HepG2 (cell line): ENCODE results near the gene OSR1. TPM values are rescaled to one million over a fixed set of nuclear protein-coding genes. Genes with fewer than 3 reads are reported as not detected.

Source experiments
- CSRNP1 ChIP-seq: sonication (generic); formaldehyde crosslinking; IDR thresholded peaks from 2 replicates; pipeline ENCODE4 v1.8.1; 2023; ENCODE audit warnings: mild to moderate bottlenecking, missing genetic modification reagents
- GATAD1 ChIP-seq: IDR thresholded peaks from 2 replicates; pipeline ENCODE4 v1.6.1; 2016; ENCODE audit warnings: missing genetic modification reagents, missing compliant biosample characterization
- HNRNPK ChIP-seq: fragments of 200-400 bp; formaldehyde crosslinking; IDR thresholded peaks from 2 replicates; pipeline ENCODE4 v1.6.1; 2018; ENCODE audit warnings: low read length, low read depth, moderate library complexity, mild to moderate bottlenecking; ENCODE audit not compliant: poor library complexity, severe bottlenecking
- MAX ChIP-seq: IDR thresholded peaks from 2 replicates; pipeline ENCODE4 v1.6.1; 2012; ENCODE audit warnings: inconsistent platforms
- MTA1 ChIP-seq: sonication (generic); formaldehyde crosslinking; IDR thresholded peaks from 2 replicates; pipeline ENCODE4 v1.4.0; 2020; ENCODE audit warnings: missing genetic modification reagents, mild to moderate bottlenecking, borderline replicate concordance
- MZF1 ChIP-seq: sonication (generic); formaldehyde crosslinking; IDR thresholded peaks from 2 replicates; pipeline ENCODE4 v1.8.1; 2023; ENCODE audit warnings: mild to moderate bottlenecking, missing genetic modification reagents, borderline replicate concordance
- NFKBIZ ChIP-seq: IDR thresholded peaks from 2 replicates; pipeline ENCODE4 v1.6.1; 2018; ENCODE audit warnings: missing genetic modification reagents, missing compliant biosample characterization
- SKI ChIP-seq: fragments of 450-650 bp; IDR thresholded peaks from one replicate; pipeline ENCODE4 v1.6.1; 2018; ENCODE audit warnings: mild to moderate bottlenecking; ENCODE audit not compliant: partially characterized antibody
- STAG1 ChIP-seq: sonication (generic); formaldehyde crosslinking; IDR thresholded peaks from 2 replicates; pipeline ENCODE4 v1.4.0; 2020; ENCODE audit warnings: missing genetic modification reagents
- TARDBP ChIP-seq: sonication (generic); formaldehyde crosslinking; IDR thresholded peaks from 2 replicates; pipeline ENCODE4 v1.8.0; 2022; ENCODE audit warnings: mild to moderate bottlenecking, missing genetic modification reagents
- TMF1 ChIP-seq: sonication (generic); formaldehyde crosslinking; IDR thresholded peaks from 2 replicates; pipeline ENCODE4 v1.8.1; 2022; ENCODE audit warnings: low read depth, missing genetic modification reagents
- UBTF ChIP-seq: sonication (generic); formaldehyde crosslinking; IDR thresholded peaks from 2 replicates; pipeline ENCODE4 v1.4.0; 2020; ENCODE audit warnings: mild to moderate bottlenecking, missing genetic modification reagents
- ZFAT ChIP-seq: sonication (generic); formaldehyde crosslinking; conservative IDR thresholded peaks from 2 replicates; pipeline ENCODE4 v1.8.1; 2023; ENCODE audit warnings: missing genetic modification reagents, inconsistent platforms
- ZKSCAN5 ChIP-seq: sonication (generic); formaldehyde crosslinking; IDR thresholded peaks from 2 replicates; pipeline ENCODE4 v1.5.1; 2020; ENCODE audit warnings: mild to moderate bottlenecking, missing genetic modification reagents
- ZNF160 ChIP-seq: sonication (generic); formaldehyde crosslinking; IDR thresholded peaks from 2 replicates; pipeline ENCODE4 v1.8.0; 2022; ENCODE audit warnings: mild to moderate bottlenecking, inconsistent platforms, missing genetic modification reagents
- ZNF207 ChIP-seq: fragments of 450-650 bp; IDR thresholded peaks from 2 replicates; pipeline ENCODE4 v1.6.1; 2016; ENCODE audit warnings: antibody characterized with exemption, borderline replicate concordance
- ZNF367 ChIP-seq: sonication (generic); formaldehyde crosslinking; IDR thresholded peaks from 2 replicates; pipeline ENCODE4 v1.4.0; 2020; ENCODE audit warnings: missing genetic modification reagents, borderline replicate concordance
- ZNF431 ChIP-seq: sonication (generic); formaldehyde crosslinking; IDR thresholded peaks from 2 replicates; pipeline ENCODE4 v1.9.0; 2022; ENCODE audit warnings: missing genetic modification reagents, low read depth, mild to moderate bottlenecking, borderline replicate concordance
- ZNF468 ChIP-seq: sonication (generic); formaldehyde crosslinking; IDR thresholded peaks from 2 replicates; pipeline ENCODE4 v1.8.0; 2022; ENCODE audit warnings: mild to moderate bottlenecking, moderate library complexity, missing genetic modification reagents
- ZNF484 ChIP-seq: sonication (generic); formaldehyde crosslinking; IDR thresholded peaks from 2 replicates; pipeline ENCODE4 v1.5.1; 2020; ENCODE audit warnings: mild to moderate bottlenecking, low read depth, missing genetic modification reagents, borderline replicate concordance
- ZNF619 ChIP-seq: sonication (generic); formaldehyde crosslinking; IDR thresholded peaks from 2 replicates; pipeline ENCODE4 v1.4.0; 2020; ENCODE audit warnings: mild to moderate bottlenecking, missing genetic modification reagents
- ZNF75D ChIP-seq: sonication (generic); formaldehyde crosslinking; IDR thresholded peaks from 2 replicates; pipeline ENCODE4 v1.8.1; 2023; ENCODE audit warnings: missing genetic modification reagents, mild to moderate bottlenecking, borderline replicate concordance
- ZNF816 ChIP-seq: sonication (generic); formaldehyde crosslinking; IDR thresholded peaks from 2 replicates; pipeline ENCODE4 v1.8.0; 2022; ENCODE audit warnings: missing genetic modification reagents, mild to moderate bottlenecking, borderline replicate concordance
- polyA plus RNA-seq, 8 experiments: library from polyadenylated mRNA; depleted of rRNA in 3 of 8; stranded (reverse) in 7 of 8; unstranded in 1 of 8; fragments of >200 nt; fragmentation: Illumina TruSeq in 4 of 8; extraction: Trizol in 4 of 8; gene quantifications; 2 replicates each; pipeline versions ENCODE4 v1.2.1 to v1.2.3, GENCODE V29; 2011 to 2016; ENCODE audit warnings: low read depth in 4 of 8, missing spikeins in 1 of 8, mixed read lengths in 1 of 8; ENCODE audit not compliant: insufficient read depth in 1 of 8
- total RNA-seq, 5 experiments: library from RNA; depleted of rRNA; stranded (reverse); fragments of >200 nt; fragmentation: Illumina TruSeq; extraction: Trizol; gene quantifications; 2 replicates each; pipeline ENCODE4 v1.2.3, GENCODE V29; 2016; ENCODE audit warnings: low read depth in 1 of 5
- TF ChIP-seq, protein P1 (sequence below): sonication (generic); formaldehyde crosslinking; IDR thresholded peaks from 2 replicates; pipeline ENCODE4 v1.8.1; 2023; ENCODE audit warnings: mild to moderate bottlenecking, inconsistent platforms, moderate library complexity, missing genetic modification reagents, borderline replicate concordance

Gene OSR1
- total and polyA plus RNA-seq, 2 of the 13 experiments (the other 11 are each of a cell fraction or from before 2014, with no cell fraction given): 0.63 to 1.1 TPM

DNA sequence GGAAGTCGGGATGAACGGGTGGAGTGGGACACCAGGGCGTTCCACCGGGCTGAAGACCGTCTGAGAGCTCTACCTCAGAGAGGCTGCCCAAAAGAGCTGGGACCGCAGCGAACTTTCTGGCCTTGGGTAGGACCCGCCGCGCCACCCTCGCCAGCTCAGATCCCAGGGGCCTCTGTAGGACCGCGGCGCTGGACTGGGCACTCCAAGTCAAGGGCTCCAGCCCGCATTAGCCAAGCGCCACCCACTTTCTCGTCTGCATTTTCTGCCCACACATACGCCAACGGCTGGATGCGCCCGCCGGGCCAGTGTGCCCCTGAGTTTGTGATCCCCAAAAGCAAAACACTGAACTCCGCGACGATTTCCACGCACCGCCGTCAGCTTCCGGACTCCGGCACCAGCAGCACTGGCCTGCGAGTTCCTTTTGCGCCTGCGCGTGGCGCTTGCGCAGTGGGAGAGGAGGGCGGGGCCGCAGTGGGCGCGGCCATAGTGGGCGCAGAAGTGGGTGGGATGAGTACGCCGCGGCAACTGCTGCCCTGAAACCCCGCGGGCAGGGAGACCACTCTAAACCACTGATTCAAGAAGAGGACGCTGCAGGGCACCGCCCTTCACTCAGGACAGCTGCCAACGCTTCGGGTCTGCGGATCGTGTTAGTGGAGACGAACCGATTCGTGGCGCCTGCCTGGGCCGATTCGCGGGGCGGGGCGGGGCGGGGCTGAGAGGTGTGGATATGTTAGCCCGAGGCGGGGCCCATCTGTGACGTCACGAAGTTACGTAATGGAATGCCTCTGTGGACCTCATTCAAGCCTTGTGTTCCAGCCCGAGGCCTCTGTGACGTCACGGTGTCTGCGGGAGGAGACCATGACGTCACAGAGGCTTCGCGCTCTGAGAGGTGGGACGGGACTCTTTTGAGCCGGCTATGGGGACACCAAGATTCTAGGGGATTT is 10.5 kb downstream of the OSR1 start (continued):
- peak; percentile 85 for TF ChIP-seq GATAD1 (CRISPR knock-in tag)
- TF ChIP-seq TMF1 (CRISPR knock-in tag): peak; percentile 86; the same call in 1 of the 2 replicates
- peak; percentile 79 for TF ChIP-seq ZNF160 (CRISPR knock-in tag)
- TF ChIP-seq ZKSCAN5: no peak; the same call in none of the 2 replicates
- TF ChIP-seq TARDBP (CRISPR knock-in tag): peak; percentile 81
- no peak; the same call in 1 of the 2 replicates for TF ChIP-seq ZFAT (CRISPR knock-in tag)
- peak; percentile 13; the same call in 1 of the 2 replicates for TF ChIP-seq STAG1 (CRISPR knock-in tag)
- TF ChIP-seq MZF1 (CRISPR knock-in tag): peak; percentile 23
- peak; percentile 76 for TF ChIP-seq MAX
- TF ChIP-seq ZNF468 (CRISPR knock-in tag): peak; percentile 81; the same call in 1 of the 2 replicates
- TF ChIP-seq ZNF484 (CRISPR knock-in tag): no peak
- no peak for TF ChIP-seq SKI
- no peak for TF ChIP-seq ZNF207
- no peak for TF ChIP-seq HNRNPK
- no peak for TF ChIP-seq ZNF816 (CRISPR knock-in tag)
- no peak for TF ChIP-seq ZNF75D (CRISPR knock-in tag)
- TF ChIP-seq ZNF619 (CRISPR knock-in tag): peak; percentile 93; the same call in 1 of the 2 replicates
- TF ChIP-seq ZNF431 (CRISPR knock-in tag): 0 out of 2 replicates have a peak, but pooled peaks have one; percentile 22
- TF ChIP-seq UBTF: peak; percentile 71
- no peak for TF ChIP-seq MTA1 (CRISPR knock-in tag)
- TF ChIP-seq, protein P1, sequence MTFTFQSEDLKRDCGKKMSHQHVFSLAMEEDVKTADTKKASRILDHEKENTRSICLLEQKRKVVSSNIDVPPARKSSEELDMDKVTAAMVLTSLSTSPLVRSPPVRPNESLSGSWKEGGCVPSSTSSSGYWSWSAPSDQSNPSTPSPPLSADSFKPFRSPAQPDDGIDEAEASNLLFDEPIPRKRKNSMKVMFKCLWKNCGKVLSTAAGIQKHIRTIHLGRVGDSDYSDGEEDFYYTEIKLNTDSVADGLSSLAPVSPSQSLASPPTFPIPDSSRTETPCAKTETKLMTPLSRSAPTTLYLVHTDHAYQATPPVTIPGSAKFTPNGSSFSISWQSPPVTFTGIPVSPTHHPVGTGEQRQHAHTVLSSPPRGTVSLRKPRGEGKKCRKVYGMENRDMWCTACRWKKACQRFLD (CRISPR knock-in tag): peak; percentile 92
- TF ChIP-seq NFKBIZ (CRISPR knock-in tag): no peak; the same call in 1 of the 2 replicates
- no peak for TF ChIP-seq ZNF367 (CRISPR knock-in tag)
- TF ChIP-seq CSRNP1: peak; percentile 51; the same call in 1 of the 2 replicates
